ENCODE data around the gene FCN1. TPM values are rescaled to one million over a fixed set of nuclear protein-coding genes. Genes with fewer than 3 reads are reported as not detected.
"Not testable (repeated sequence)": the region's sequence is repeated elsewhere in the genome, so short reads cannot be mapped to it uniquely, and the experiment has no call there.

Gene FCN1
- total RNA-seq, 1 donor from 2014 or later = not detected

GRCh38 chr9:134957165-134957944 lies 39.6 kb upstream of the FCN1 start:
- Mint-ChIP-seq H3K9me3 (ENCODE audit: unreplicated experiment) (peaks cover 8% of the 10 kb centered on the region), H3K27me3 (ENCODE audit: unreplicated experiment) (peaks cover 3% of the 10 kb centered on the region), H3K27ac (ENCODE audit: unreplicated experiment) (no peak overlapping the region), H3K4me1 (ENCODE audit: unreplicated experiment) (no peaks in the 10 kb centered on the region), H3K4me3 (ENCODE audit: unreplicated experiment) (no peak overlapping the region), H3K36me3 (ENCODE audit: unreplicated experiment) (no peaks in the 10 kb centered on the region)
- no peak for TF ChIP-seq CTCF (IDR thresholded peaks at IDR 0.05)
- DNase-seq (ENCODE audit: extremely low spot score, unreplicated experiment) = no peak

- H3K27me3 Mint-ChIP-seq (ENCODE audit: unreplicated experiment); H3K36me3 Mint-ChIP-seq (ENCODE audit: unreplicated experiment); H3K4me3 Mint-ChIP-seq (ENCODE audit: unreplicated experiment); H3K4me1 Mint-ChIP-seq (ENCODE audit: unreplicated experiment); DNase-seq (ENCODE audit: extremely low spot score, unreplicated experiment); H3K9me3 Mint-ChIP-seq (ENCODE audit: unreplicated experiment); H3K27ac Mint-ChIP-seq (ENCODE audit: unreplicated experiment): not testable (repeated sequence)
These were observed 38.7 kb upstream of the FCN1 start for GRCh38 chr9:134956387-134956786.

- H3K9me3 Mint-ChIP-seq (ENCODE audit: unreplicated experiment) = peaks cover 8% of the 10 kb centered on the region
- no peak overlapping the region for H3K4me3 Mint-ChIP-seq (ENCODE audit: unreplicated experiment)
These were observed 38.1 kb upstream of the FCN1 start for GRCh38 chr9:134955801-134956200.

GRCh38 chr9:134955156-134955555 lies 37.4 kb upstream of the FCN1 start:
- no peak overlapping the region for H3K4me3 Mint-ChIP-seq (ENCODE audit: unreplicated experiment)
- TF ChIP-seq CTCF (IDR thresholded peaks at IDR 0.05) = no peak
- no peaks in the 10 kb centered on the region for H3K4me1 Mint-ChIP-seq (ENCODE audit: unreplicated experiment)
- H3K27me3 Mint-ChIP-seq (ENCODE audit: unreplicated experiment) = peaks cover 3% of the 10 kb centered on the region
- no peaks in the 10 kb centered on the region for H3K36me3 Mint-ChIP-seq (ENCODE audit: unreplicated experiment)
- no peak overlapping the region for H3K27ac Mint-ChIP-seq (ENCODE audit: unreplicated experiment)
- H3K9me3 Mint-ChIP-seq (ENCODE audit: unreplicated experiment) = peaks cover 8% of the 10 kb centered on the region
- no peak for DNase-seq (ENCODE audit: extremely low spot score, unreplicated experiment)

More at GRCh38 chr9:134955801-134956200, 38.1 kb upstream of the FCN1 start:
- DNase-seq (ENCODE audit: extremely low spot score, unreplicated experiment) = no peak
- no peaks in the 10 kb centered on the region for H3K4me1 Mint-ChIP-seq (ENCODE audit: unreplicated experiment)
- no peak for TF ChIP-seq CTCF (IDR thresholded peaks at IDR 0.05)
- no peak overlapping the region for H3K27ac Mint-ChIP-seq (ENCODE audit: unreplicated experiment)
- no peaks in the 10 kb centered on the region for H3K36me3 Mint-ChIP-seq (ENCODE audit: unreplicated experiment)
- H3K27me3 Mint-ChIP-seq (ENCODE audit: unreplicated experiment) = peaks cover 3% of the 10 kb centered on the region

GRCh38 chr9:134951994-134952393 lies 34.3 kb upstream of the FCN1 start:
- no peak overlapping the region for H3K4me3 Mint-ChIP-seq (ENCODE audit: unreplicated experiment)
- peaks cover 8% of the 10 kb centered on the region for H3K9me3 Mint-ChIP-seq (ENCODE audit: unreplicated experiment)
- no peak overlapping the region for H3K27ac Mint-ChIP-seq (ENCODE audit: unreplicated experiment)
- no peak for DNase-seq (ENCODE audit: extremely low spot score, unreplicated experiment)
- no peak for TF ChIP-seq CTCF (IDR thresholded peaks at IDR 0.05)
- H3K27me3 Mint-ChIP-seq (ENCODE audit: unreplicated experiment) = peaks cover 3% of the 10 kb centered on the region
- H3K36me3 Mint-ChIP-seq (ENCODE audit: unreplicated experiment) = no peaks in the 10 kb centered on the region
- no peaks in the 10 kb centered on the region for H3K4me1 Mint-ChIP-seq (ENCODE audit: unreplicated experiment)

All from osteocyte (in vitro differentiated cells).